Astrocyte of the spinal cord (primary cell): ENCODE measurements around the gene RBP2.

Experiments
- DNase-seq: peaks from one replicate; pipeline ENCODE4 v3.0.0; 2011; ENCODE audit warnings: low read depth, low spot score
- H3K4me3 ChIP-seq: 2 replicates; pipeline ENCODE4 v1.5.1; 2011; ENCODE audit warnings: low read depth, mild to moderate bottlenecking, low read length, moderate library complexity
- in situ Hi-C: cut with HindIII; loops from 2 replicates; pipeline ENCODE4 v1.10.0; 2017; ENCODE audit warnings: low sequenced_read_pairs
- TF ChIP-seq, protein P1 (sequence below): IDR thresholded peaks from 2 replicates; pipeline ENCODE4 v1.5.1; 2012; ENCODE audit warnings: low read depth, mild to moderate bottlenecking, low read length, inconsistent platforms

RBP2 gene

GRCh38 chr3:139440639-139441556 is 35.4 kb downstream of the RBP2 start:
- in situ Hi-C loops = loop anchor here (25.0 kb wide), 1 partner anchor 121 kb away; no protein-coding TSS in a partner anchor
- H3K4me3 ChIP-seq = no peak overlapping the region
- no peak for DNase-seq
- TF ChIP-seq, protein P1, sequence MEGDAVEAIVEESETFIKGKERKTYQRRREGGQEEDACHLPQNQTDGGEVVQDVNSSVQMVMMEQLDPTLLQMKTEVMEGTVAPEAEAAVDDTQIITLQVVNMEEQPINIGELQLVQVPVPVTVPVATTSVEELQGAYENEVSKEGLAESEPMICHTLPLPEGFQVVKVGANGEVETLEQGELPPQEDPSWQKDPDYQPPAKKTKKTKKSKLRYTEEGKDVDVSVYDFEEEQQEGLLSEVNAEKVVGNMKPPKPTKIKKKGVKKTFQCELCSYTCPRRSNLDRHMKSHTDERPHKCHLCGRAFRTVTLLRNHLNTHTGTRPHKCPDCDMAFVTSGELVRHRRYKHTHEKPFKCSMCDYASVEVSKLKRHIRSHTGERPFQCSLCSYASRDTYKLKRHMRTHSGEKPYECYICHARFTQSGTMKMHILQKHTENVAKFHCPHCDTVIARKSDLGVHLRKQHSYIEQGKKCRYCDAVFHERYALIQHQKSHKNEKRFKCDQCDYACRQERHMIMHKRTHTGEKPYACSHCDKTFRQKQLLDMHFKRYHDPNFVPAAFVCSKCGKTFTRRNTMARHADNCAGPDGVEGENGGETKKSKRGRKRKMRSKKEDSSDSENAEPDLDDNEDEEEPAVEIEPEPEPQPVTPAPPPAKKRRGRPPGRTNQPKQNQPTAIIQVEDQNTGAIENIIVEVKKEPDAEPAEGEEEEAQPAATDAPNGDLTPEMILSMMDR = no peak

- DNase-seq = no peak
- H3K4me3 ChIP-seq = no peak overlapping the region
- TF ChIP-seq, protein P1 = no peak
- in situ Hi-C loops = loop anchor here (25.0 kb wide), 1 partner anchor 123 kb away; no protein-coding TSS in a partner anchor
These were observed 37.0 kb downstream of the RBP2 start for GRCh38 chr3:139439278-139439677.

DNA sequence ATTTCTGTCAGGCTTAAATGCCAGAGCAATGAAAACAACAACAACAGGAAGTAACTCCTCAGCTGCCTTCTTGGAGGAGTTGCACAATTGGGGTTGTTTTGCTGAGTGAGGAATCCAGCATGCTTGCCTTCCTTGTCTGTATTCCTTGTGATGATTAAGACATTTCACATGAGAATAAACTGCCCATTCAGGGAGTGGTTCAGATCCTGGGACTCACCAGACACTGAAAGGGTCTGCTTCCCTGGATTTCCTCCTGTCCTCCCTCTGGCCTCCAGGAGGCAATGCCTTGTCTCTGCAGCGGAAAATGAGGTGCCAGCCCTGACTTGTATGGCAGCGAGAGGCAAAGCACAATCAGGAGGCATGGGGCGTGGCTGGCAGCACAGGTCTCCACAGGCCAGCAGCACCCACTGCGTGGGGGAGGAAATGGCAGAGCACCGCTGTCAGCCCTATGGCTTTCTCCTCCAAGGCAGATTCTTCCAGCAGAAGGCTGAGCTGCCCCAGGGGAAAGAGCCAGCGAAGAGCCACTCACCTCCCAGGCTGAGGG is 41.5 kb downstream of the RBP2 start:
- no peak overlapping the region for H3K4me3 ChIP-seq
- in situ Hi-C loops = loop anchor here (25.0 kb wide), 1 partner anchor 127 kb away; no protein-coding TSS in a partner anchor
- no peak for DNase-seq
- TF ChIP-seq, protein P1 = no peak

DNA sequence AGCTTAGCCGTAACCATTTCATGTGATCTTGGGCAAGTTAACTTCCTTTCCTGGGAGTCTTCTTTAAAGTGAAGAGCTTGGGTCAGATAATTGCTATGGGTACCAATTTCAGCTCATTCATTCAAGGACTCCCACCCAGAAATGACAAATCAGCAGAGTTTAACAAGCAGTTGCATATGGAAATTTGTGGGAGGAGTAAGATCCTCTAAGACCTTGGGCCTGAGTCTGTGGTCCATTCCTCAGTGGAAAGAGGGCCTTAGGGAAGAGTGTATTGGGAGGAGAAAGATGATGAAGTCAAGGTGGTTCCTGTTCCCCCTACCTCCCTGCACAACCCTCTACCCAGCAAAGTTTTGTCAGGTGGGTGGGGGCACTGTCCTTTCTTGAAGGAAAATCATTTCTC is 42.1 kb downstream of the RBP2 start:
- DNase-seq = no peak
- TF ChIP-seq, protein P1 = no peak
- H3K4me3 ChIP-seq = no peak overlapping the region
- in situ Hi-C loops = loop anchor here (25.0 kb wide), 1 partner anchor 128 kb away; no protein-coding TSS in a partner anchor

- in situ Hi-C loops = loop anchor here (25.0 kb wide), 1 partner anchor 129 kb away; no protein-coding TSS in a partner anchor
- DNase-seq = no peak
- no peak overlapping the region for H3K4me3 ChIP-seq
- TF ChIP-seq, protein P1 = no peak
These were observed 43.2 kb downstream of the RBP2 start for GRCh38 chr3:139433089-139433488.

- TF ChIP-seq, protein P1 = no peak
- in situ Hi-C loops = loop anchor here (25.0 kb wide), 1 partner anchor 132 kb away; no protein-coding TSS in a partner anchor
- no peak overlapping the region for H3K4me3 ChIP-seq
- no peak for DNase-seq
These were observed 45.8 kb downstream of the RBP2 start for GRCh38 chr3:139430493-139430892.
